22Rv1 (cell line): Measurements from ENCODE around the gene KRTAP2-1.
"Not testable (repeated sequence)": the region's sequence is repeated elsewhere in the genome, so short reads cannot be mapped to it uniquely, and the experiment has no call there.

ENCODE experiments used
- H3K27ac ChIP-seq: fragments of 450-650 bp; 2 replicates; pipeline ENCODE4 v1.5.1; 2017
- CTCF ChIP-seq: fragments of 450-650 bp; IDR thresholded peaks from 2 replicates; pipeline ENCODE4 v1.5.1; 2017; ENCODE audit warnings: mild to moderate bottlenecking
- ZFX ChIP-seq: fragments of 450-650 bp; IDR thresholded peaks from 2 replicates; pipeline ENCODE4 v1.6.1; 2017; ENCODE audit warnings: antibody characterized with exemption, borderline replicate concordance

Gene KRTAP2-1

GRCh38 chr17:41042953-41043352, 4.2 kb downstream of the KRTAP2-1 start:
- TF ChIP-seq CTCF: no peak
- no peak for TF ChIP-seq ZFX
- H3K27ac ChIP-seq: no peak overlapping the region

- not testable (repeated sequence) for H3K27ac ChIP-seq
These were observed 6.1 kb downstream of the KRTAP2-1 start, which contains the start of gene KRTAP1-1 for GRCh38 chr17:41040783-41041571. Gene KRTAP1-1, minus strand, starts transcription at chr17:41041450. Its CDS starts 53 bp downstream, at chr17:41041397.

GRCh38 chr17:41037853-41038350, 9.2 kb downstream of the KRTAP2-1 start:
- no peak overlapping the region for H3K27ac ChIP-seq
- TF ChIP-seq ZFX (no peak), CTCF (no peak)

GRCh38 chr17:41034346-41034935, 12.7 kb downstream of the KRTAP2-1 start, which contains the start of gene KRTAP1-3:
Gene KRTAP1-3, minus strand, starts transcription at chr17:41034874. Its CDS starts 53 bp downstream, at chr17:41034821.
- H3K27ac ChIP-seq: not testable (repeated sequence)

- no peak within 1 kb of the TSS for H3K27ac ChIP-seq
- TF ChIP-seq CTCF: no peak
- TF ChIP-seq ZFX: no peak
These were observed 17.4 kb downstream of the KRTAP2-1 start, which contains the start of gene KRTAP1-4 for GRCh38 chr17:41029633-41030245. Gene KRTAP1-4, minus strand, starts transcription at chr17:41030195. Its CDS starts 117 bp downstream, at chr17:41030078.

GRCh38 chr17:41026715-41027471, 20.2 kb downstream of the KRTAP2-1 start, which contains the start of gene KRTAP1-5:
Gene KRTAP1-5, minus strand, starts transcription at chr17:41027208. Its CDS starts 53 bp downstream, at chr17:41027155.
- no peak within 1 kb of the TSS for H3K27ac ChIP-seq
- TF ChIP-seq CTCF (no peak), ZFX (no peak)

- TF ChIP-seq ZFX: no peak
- no peak for TF ChIP-seq CTCF
- H3K27ac ChIP-seq: no peak overlapping the region
These were observed 22.4 kb downstream of the KRTAP2-1 start for GRCh38 chr17:41024697-41025096.
